Liver (tissue), 3 donors: ENCODE measurements around the gene AQP6.

Experiments used
- FOXA1 ChIP-seq: IDR thresholded peaks from 2 replicates; pipeline ENCODE4 v1.6.1; 2016; ENCODE audit warnings: antibody characterized with exemption
- JUND ChIP-seq, 2 donors: IDR thresholded peaks; 2 replicates each; pipeline ENCODE4 v1.6.1; 2016; ENCODE audit warnings: antibody characterized with exemption in 2 of 2
- NR2F2 ChIP-seq: IDR thresholded peaks from 2 replicates; pipeline ENCODE4 v1.6.1; 2016; ENCODE audit warnings: antibody characterized with exemption
- TAF1 ChIP-seq: conservative IDR thresholded peaks from 2 replicates; pipeline ENCODE4 v1.6.1; 2016; ENCODE audit warnings: antibody characterized with exemption, mild to moderate bottlenecking
- YY1 ChIP-seq: IDR thresholded peaks from 2 replicates; pipeline ENCODE4 v1.6.1; 2016; ENCODE audit warnings: antibody characterized with exemption, mild to moderate bottlenecking
- TF ChIP-seq, protein P1 (sequence below): fragments of 150-350 bp; IDR thresholded peaks from 2 replicates; pipeline ENCODE4 v1.5.1; 2017; ENCODE audit warnings: improper control_type of control experiment, low read depth, low read length; ENCODE audit not compliant: missing input control
- TF ChIP-seq, protein P2 (sequence below): IDR thresholded peaks from 2 replicates; pipeline ENCODE4 v1.6.1; 2016; ENCODE audit warnings: antibody characterized with exemption, mild to moderate bottlenecking
- TF ChIP-seq, protein P3 (sequence below): IDR thresholded peaks from 2 replicates; pipeline ENCODE4 v1.6.1; 2016; ENCODE audit warnings: antibody characterized with exemption
- TF ChIP-seq, protein P4 (sequence below): IDR thresholded peaks from 2 replicates; pipeline ENCODE4 v1.6.1; 2016; ENCODE audit warnings: antibody characterized with exemption
- donor health status: healthy.
- donor health status: healthy.

DNA sequence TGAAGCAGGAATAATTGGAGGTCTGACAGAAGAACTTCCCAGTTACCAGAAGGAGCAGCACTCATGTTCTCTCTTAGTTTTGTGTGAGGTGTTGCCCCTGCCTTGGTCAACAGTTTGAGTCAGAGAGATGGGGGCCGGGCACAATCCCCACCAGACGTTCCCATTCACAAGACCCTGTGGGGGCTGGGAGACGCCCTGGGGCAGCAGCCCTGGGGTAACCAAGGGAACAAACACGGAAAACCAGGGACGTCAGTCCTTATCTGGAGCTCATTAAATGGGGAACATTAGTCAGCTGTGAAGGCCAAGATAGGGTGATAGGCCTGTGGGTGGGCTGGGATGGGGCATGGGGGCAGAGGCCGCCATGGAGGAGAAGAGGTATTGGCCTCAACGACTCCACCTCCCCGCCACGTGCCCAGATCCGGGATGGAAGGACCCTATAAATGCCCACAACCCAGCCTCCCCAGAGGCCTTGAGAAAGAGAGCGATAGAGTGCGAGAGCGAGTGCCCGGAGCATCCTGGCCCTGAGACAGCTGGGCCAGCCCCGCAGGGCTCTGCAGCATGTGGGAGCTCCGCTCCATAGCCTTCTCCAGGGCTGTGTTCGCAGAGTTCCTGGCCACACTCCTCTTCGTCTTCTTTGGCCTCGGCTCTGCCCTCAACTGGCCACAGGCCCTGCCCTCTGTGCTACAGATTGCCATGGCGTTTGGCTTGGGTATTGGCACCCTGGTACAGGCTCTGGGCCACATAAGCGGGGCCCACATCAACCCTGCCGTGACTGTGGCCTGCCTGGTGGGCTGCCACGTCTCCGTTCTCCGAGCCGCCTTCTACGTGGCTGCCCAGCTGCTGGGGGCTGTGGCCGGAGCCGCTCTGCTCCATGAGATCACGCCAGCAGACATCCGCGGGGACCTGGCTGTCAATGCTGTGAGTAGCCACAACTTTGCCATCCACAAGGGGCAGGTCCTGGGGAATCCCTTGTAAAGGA lies 22.2 kb upstream of the AQP6 start, which contains the start of gene AQP2:
- no peak for TF ChIP-seq TAF1
- TF ChIP-seq, protein P1, sequence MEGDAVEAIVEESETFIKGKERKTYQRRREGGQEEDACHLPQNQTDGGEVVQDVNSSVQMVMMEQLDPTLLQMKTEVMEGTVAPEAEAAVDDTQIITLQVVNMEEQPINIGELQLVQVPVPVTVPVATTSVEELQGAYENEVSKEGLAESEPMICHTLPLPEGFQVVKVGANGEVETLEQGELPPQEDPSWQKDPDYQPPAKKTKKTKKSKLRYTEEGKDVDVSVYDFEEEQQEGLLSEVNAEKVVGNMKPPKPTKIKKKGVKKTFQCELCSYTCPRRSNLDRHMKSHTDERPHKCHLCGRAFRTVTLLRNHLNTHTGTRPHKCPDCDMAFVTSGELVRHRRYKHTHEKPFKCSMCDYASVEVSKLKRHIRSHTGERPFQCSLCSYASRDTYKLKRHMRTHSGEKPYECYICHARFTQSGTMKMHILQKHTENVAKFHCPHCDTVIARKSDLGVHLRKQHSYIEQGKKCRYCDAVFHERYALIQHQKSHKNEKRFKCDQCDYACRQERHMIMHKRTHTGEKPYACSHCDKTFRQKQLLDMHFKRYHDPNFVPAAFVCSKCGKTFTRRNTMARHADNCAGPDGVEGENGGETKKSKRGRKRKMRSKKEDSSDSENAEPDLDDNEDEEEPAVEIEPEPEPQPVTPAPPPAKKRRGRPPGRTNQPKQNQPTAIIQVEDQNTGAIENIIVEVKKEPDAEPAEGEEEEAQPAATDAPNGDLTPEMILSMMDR = no peak
- TF ChIP-seq, protein P2, sequence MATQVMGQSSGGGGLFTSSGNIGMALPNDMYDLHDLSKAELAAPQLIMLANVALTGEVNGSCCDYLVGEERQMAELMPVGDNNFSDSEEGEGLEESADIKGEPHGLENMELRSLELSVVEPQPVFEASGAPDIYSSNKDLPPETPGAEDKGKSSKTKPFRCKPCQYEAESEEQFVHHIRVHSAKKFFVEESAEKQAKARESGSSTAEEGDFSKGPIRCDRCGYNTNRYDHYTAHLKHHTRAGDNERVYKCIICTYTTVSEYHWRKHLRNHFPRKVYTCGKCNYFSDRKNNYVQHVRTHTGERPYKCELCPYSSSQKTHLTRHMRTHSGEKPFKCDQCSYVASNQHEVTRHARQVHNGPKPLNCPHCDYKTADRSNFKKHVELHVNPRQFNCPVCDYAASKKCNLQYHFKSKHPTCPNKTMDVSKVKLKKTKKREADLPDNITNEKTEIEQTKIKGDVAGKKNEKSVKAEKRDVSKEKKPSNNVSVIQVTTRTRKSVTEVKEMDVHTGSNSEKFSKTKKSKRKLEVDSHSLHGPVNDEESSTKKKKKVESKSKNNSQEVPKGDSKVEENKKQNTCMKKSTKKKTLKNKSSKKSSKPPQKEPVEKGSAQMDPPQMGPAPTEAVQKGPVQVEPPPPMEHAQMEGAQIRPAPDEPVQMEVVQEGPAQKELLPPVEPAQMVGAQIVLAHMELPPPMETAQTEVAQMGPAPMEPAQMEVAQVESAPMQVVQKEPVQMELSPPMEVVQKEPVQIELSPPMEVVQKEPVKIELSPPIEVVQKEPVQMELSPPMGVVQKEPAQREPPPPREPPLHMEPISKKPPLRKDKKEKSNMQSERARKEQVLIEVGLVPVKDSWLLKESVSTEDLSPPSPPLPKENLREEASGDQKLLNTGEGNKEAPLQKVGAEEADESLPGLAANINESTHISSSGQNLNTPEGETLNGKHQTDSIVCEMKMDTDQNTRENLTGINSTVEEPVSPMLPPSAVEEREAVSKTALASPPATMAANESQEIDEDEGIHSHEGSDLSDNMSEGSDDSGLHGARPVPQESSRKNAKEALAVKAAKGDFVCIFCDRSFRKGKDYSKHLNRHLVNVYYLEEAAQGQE = no peak
- TF ChIP-seq NR2F2 = no peak
- TF ChIP-seq, protein P3, sequence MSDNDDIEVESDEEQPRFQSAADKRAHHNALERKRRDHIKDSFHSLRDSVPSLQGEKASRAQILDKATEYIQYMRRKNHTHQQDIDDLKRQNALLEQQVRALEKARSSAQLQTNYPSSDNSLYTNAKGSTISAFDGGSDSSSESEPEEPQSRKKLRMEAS = no peak
- TF ChIP-seq JUND (IDR thresholded peaks at IDR 0.05) = no peak
- TF ChIP-seq FOXA1 = no peak
- TF ChIP-seq, protein P4, sequence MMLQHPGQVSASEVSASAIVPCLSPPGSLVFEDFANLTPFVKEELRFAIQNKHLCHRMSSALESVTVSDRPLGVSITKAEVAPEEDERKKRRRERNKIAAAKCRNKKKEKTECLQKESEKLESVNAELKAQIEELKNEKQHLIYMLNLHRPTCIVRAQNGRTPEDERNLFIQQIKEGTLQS = no peak
- no peak for TF ChIP-seq YY1
